A549 (cell line): ENCODE data around the gene KANK2. TPM values are rescaled to one million over a fixed set of nuclear protein-coding genes. Genes with fewer than 3 reads are reported as not detected.

Experiments used
- ATAC-seq, 2 experiments: fragments of 200-7000 bp in 1 of 2; fragments of >200 bp in 1 of 2; cut with Nextera tagmentation in 1 of 2; cut with Tn5 transposase in 1 of 2; 3 replicates each; pipeline versions ENCODE4 v1.8.0 to v1.9.1; 2018 to 2020; ENCODE audit warnings: mild to moderate bottlenecking in 1 of 2, moderate library complexity in 1 of 2
- CTCF ChIA-PET: fragments of 300-600 bp; sonication (Branson Sonifier 250); formaldehyde crosslinking; extraction: SDS; loops from one replicate; lab custom pipeline; 2021; ENCODE audit warnings: antibody characterized with exemption, inconsistent platforms; lab: Yijun Ruan, JAX
- POLR2A ChIA-PET: fragments of 350-600 bp; formaldehyde crosslinking; extraction: SDS; loops from one replicate; lab custom pipeline; 2021; ENCODE audit warnings: antibody characterized with exemption, inconsistent platforms; lab: Yijun Ruan, JAX
- DNase-seq, 2 experiments: peaks; one replicate each; pipeline versions ENCODE4 v3.0.0 to v3.0.0-alpha.2; 2011 to 2016; ENCODE audit warnings: low read depth in 1 of 2, low spot score in 1 of 2
- FAIRE-seq: peaks from 2 replicates; lab custom pipeline; 2011; peaks lifted over from hg19 to GRCh38; lab: Jason Lieb, UNC
- H3K27ac ChIP-seq, 2 experiments: fragments of >200 bp; sonication (Bioruptor Twin); formaldehyde crosslinking; 3 replicates each; pipeline ENCODE4 v1.5.1; 2016 to 2017
- H3K4me1 ChIP-seq: fragments of >200 bp; sonication (Bioruptor Twin); formaldehyde crosslinking; 3 replicates; pipeline ENCODE4 v1.6.1; 2016
- H3K4me2 ChIP-seq: fragments of >200 bp; sonication (Bioruptor Twin); formaldehyde crosslinking; 3 replicates; pipeline ENCODE4 v1.6.1; 2016
- H3K4me3 ChIP-seq: fragments of >200 bp; sonication (Bioruptor Twin); formaldehyde crosslinking; 3 replicates; pipeline ENCODE4 v1.5.1; 2016
- H3K9me3 ChIP-seq: fragments of >200 bp; sonication (Bioruptor Twin); formaldehyde crosslinking; 3 replicates; pipeline ENCODE4 v1.6.1; 2016
- BCL3 ChIP-seq: fragments of >200 bp; sonication (Bioruptor Twin); formaldehyde crosslinking; IDR thresholded peaks from 3 replicates; pipeline ENCODE4 v1.6.1; 2016
- CEBPB ChIP-seq, 2 experiments: fragments of >200 bp in 1 of 2; sonication (Bioruptor Twin) in 1 of 2; formaldehyde crosslinking in 1 of 2; IDR thresholded peaks; 2 replicates each; pipeline ENCODE4 v1.6.1; 2012 to 2016
- EHMT2 ChIP-seq: fragments of 200-600 bp; sonication (generic); IDR thresholded peaks from 2 replicates; pipeline ENCODE4 v1.6.1; 2016; ENCODE audit warnings: antibody characterized with exemption, low read depth, mild to moderate bottlenecking, moderate library complexity
- ELK1 ChIP-seq: fragments of 150-350 bp; IDR thresholded peaks from 2 replicates; pipeline ENCODE4 v1.6.1; 2014; ENCODE audit warnings: low read depth, mild to moderate bottlenecking, low read length
- EP300 ChIP-seq, 2 experiments: fragments of >200 bp; sonication (Bioruptor Twin); formaldehyde crosslinking; IDR thresholded peaks; 2 replicates in 1 of 2; 3 replicates in 1 of 2; pipeline ENCODE4 v1.6.1; 2016 to 2017
- FOSL2 ChIP-seq, 2 experiments: fragments of 450-650 bp in 1 of 2; fragments of >200 bp in 1 of 2; sonication (Bioruptor Twin) in 1 of 2; formaldehyde crosslinking; IDR thresholded peaks; 2 replicates each; pipeline versions ENCODE4 v1.5.0 to v1.6.1; 2016 to 2020; ENCODE audit warnings: mild to moderate bottlenecking in 1 of 2, moderate library complexity in 1 of 2
- FOXS1 ChIP-seq: fragments of 250-450 bp; sonication (Bioruptor Pico); IDR thresholded peaks from 2 replicates; pipeline ENCODE4 v1.5.0; 2020; ENCODE audit warnings: mild to moderate bottlenecking, moderate library complexity
- HEYL ChIP-seq: fragments of 250-450 bp; sonication (Bioruptor Pico); IDR thresholded peaks from 2 replicates; pipeline ENCODE4 v1.8.0; 2021; ENCODE audit warnings: mild to moderate bottlenecking, moderate library complexity
- HOXA7 ChIP-seq: fragments of 250-450 bp; sonication (Bioruptor Pico); IDR thresholded peaks from 2 replicates; pipeline ENCODE4 v1.5.0; 2020; ENCODE audit warnings: mild to moderate bottlenecking, moderate library complexity
- JUN ChIP-seq, 2 experiments: fragments of >200 bp; sonication (Bioruptor Twin); formaldehyde crosslinking; IDR thresholded peaks; 2 replicates in 1 of 2; 3 replicates in 1 of 2; pipeline ENCODE4 v1.6.1; 2016 to 2017
- KDM1A ChIP-seq: fragments of 200-600 bp; sonication (generic); IDR thresholded peaks from 2 replicates; pipeline ENCODE4 v1.6.1; 2016; ENCODE audit warnings: low read depth, mild to moderate bottlenecking
- MAFK ChIP-seq: fragments of 450-650 bp; IDR thresholded peaks from 2 replicates; pipeline ENCODE4 v1.6.1; 2014; ENCODE audit not compliant: partially characterized antibody
- MAZ ChIP-seq: fragments of 150-350 bp; IDR thresholded peaks from 2 replicates; pipeline ENCODE4 v1.6.1; 2014; ENCODE audit warnings: antibody characterized with exemption, low read depth, low read length, borderline replicate concordance
- NFE2L2 ChIP-seq: fragments of 150-350 bp; conservative IDR thresholded peaks from 2 replicates; pipeline ENCODE4 v1.6.1; 2014; ENCODE audit warnings: low read length
- PHF8 ChIP-seq: fragments of 200-600 bp; sonication (generic); IDR thresholded peaks from 2 replicates; pipeline ENCODE4 v1.6.1; 2016; ENCODE audit warnings: low read depth, mild to moderate bottlenecking, antibody characterized with exemption, moderate library complexity, borderline replicate concordance
- RARB ChIP-seq: fragments of 250-450 bp; sonication (Bioruptor Pico); IDR thresholded peaks from 2 replicates; pipeline ENCODE4 v1.8.0; 2021; ENCODE audit warnings: mild to moderate bottlenecking, moderate library complexity
- ZC3H11A ChIP-seq: fragments of 450-650 bp; IDR thresholded peaks from 2 replicates; pipeline ENCODE4 v1.6.1; 2014; ENCODE audit warnings: antibody characterized with exemption, mild to moderate bottlenecking
- WGBS: methylation state at CpG from one replicate; pipeline ENCODE4 v1.1.6; 2017; ENCODE audit errors: missing lambda C conversion rate; 5-methylcytosine and 5-hydroxymethylcytosine counted together
- polyA plus RNA-seq, 4 experiments: library from polyadenylated mRNA; depleted of rRNA in 3 of 4; stranded (reverse); fragments of >200 nt; fragmentation: RNase III in 1 of 4; extraction: RNeasy Plus Mini Kit Qiagen cat#74134 plus additional on column Dnase treatment in 1 of 4; gene quantifications; 2 replicates in 3 of 4; 3 replicates in 1 of 4; pipeline ENCODE4 v1.2.3, GENCODE V29; 2011 to 2017
- TF ChIP-seq, protein P1 (sequence below): fragments of 200-600 bp; sonication (generic); IDR thresholded peaks from 2 replicates; pipeline ENCODE4 v1.6.1; 2016; ENCODE audit warnings: antibody characterized with exemption, mild to moderate bottlenecking, moderate library complexity
- TF ChIP-seq, protein P2 (sequence below): IDR thresholded peaks from 2 replicates; pipeline ENCODE4 v1.6.1; 2012

Gene KANK2
- polyA plus RNA-seq, 2 of the 4 experiments (the other 2 are of a cell fraction): 20.5 to 68.0 TPM

DNA sequence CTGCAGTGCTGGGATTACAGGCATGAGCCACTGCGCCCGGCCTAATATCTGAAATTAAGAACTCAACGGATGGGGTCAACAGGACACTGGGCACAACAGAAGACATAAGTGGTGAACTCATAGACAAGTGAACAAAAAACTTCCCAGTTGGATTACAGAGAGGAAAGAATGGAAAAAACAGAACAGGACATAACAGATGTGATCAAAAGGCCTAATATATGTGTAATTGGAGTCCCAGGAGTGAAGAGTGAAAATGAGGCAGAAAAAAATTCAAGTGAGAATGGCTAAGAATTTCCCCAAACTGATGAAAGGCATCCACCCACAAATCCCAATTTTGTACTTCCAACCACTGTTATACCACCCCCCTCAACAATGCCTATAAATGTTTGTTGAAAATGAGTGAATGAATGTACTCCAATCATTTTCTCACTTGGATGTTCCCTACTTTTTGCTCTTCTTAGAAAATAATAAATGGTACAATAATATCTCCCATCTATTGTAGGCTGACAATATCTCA is 23.8 kb upstream of the KANK2 start:
- ChIA-PET CTCF (no interaction called here), POLR2A (no interaction called here)
- H3K4me1 ChIP-seq: no peaks in the 10 kb centered on the region
- TF ChIP-seq ELK1: no peak
- ATAC-seq (no peak), DNase-seq (no peak), FAIRE-seq (no peak)
- WGBS: 97% methylated on average over 3 of the region's 3 CpGs
- no peak overlapping the region for H3K4me2 ChIP-seq
- H3K4me3 ChIP-seq: no peak overlapping the region
- 0 out of 3 replicates have a peak, but pooled peaks cover 4% of the 10 kb centered on the region for H3K9me3 ChIP-seq
- H3K27ac ChIP-seq: no peak overlapping the region

GRCh38 chr19:11214387-11214786 is 17.0 kb upstream of the KANK2 start:
- no peak for DNase-seq
- no peak; a peak in 1 of 6 replicates for ATAC-seq
- no peaks in the 10 kb centered on the region for H3K9me3 ChIP-seq
- ChIA-PET POLR2A (no interaction called here), CTCF (no interaction called here)
- no peak overlapping the region for H3K4me2 ChIP-seq
- H3K4me1 ChIP-seq: no peaks in the 10 kb centered on the region
- WGBS: 79% methylated on average over 6 of the region's 6 CpGs
- TF ChIP-seq KDM1A: no peak
- TF ChIP-seq FOSL2 (IDR thresholded peaks at IDR 0.05): no peak
- no peak for TF ChIP-seq FOSL2 (CRISPR knock-in tag; IDR thresholded peaks at IDR 0.05)
- no peak for TF ChIP-seq HEYL
- TF ChIP-seq, protein P1, sequence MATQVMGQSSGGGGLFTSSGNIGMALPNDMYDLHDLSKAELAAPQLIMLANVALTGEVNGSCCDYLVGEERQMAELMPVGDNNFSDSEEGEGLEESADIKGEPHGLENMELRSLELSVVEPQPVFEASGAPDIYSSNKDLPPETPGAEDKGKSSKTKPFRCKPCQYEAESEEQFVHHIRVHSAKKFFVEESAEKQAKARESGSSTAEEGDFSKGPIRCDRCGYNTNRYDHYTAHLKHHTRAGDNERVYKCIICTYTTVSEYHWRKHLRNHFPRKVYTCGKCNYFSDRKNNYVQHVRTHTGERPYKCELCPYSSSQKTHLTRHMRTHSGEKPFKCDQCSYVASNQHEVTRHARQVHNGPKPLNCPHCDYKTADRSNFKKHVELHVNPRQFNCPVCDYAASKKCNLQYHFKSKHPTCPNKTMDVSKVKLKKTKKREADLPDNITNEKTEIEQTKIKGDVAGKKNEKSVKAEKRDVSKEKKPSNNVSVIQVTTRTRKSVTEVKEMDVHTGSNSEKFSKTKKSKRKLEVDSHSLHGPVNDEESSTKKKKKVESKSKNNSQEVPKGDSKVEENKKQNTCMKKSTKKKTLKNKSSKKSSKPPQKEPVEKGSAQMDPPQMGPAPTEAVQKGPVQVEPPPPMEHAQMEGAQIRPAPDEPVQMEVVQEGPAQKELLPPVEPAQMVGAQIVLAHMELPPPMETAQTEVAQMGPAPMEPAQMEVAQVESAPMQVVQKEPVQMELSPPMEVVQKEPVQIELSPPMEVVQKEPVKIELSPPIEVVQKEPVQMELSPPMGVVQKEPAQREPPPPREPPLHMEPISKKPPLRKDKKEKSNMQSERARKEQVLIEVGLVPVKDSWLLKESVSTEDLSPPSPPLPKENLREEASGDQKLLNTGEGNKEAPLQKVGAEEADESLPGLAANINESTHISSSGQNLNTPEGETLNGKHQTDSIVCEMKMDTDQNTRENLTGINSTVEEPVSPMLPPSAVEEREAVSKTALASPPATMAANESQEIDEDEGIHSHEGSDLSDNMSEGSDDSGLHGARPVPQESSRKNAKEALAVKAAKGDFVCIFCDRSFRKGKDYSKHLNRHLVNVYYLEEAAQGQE: no peak
- TF ChIP-seq NFE2L2: no peak
- TF ChIP-seq BCL3: no peak
- no peak for TF ChIP-seq MAZ
- TF ChIP-seq PHF8: no peak
- TF ChIP-seq RARB (CRISPR knock-in tag): no peak
- no peak for TF ChIP-seq JUN (IDR thresholded peaks at IDR 0.05)
- TF ChIP-seq MAFK: no peak
- TF ChIP-seq HOXA7: no peak
- TF ChIP-seq EHMT2: no peak
- TF ChIP-seq, protein P2, sequence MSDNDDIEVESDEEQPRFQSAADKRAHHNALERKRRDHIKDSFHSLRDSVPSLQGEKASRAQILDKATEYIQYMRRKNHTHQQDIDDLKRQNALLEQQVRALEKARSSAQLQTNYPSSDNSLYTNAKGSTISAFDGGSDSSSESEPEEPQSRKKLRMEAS: no peak
- no peak for TF ChIP-seq EP300 (IDR thresholded peaks at IDR 0.05)
- no peak for TF ChIP-seq FOXS1 (CRISPR knock-in tag)
- H3K4me3 ChIP-seq: no peak overlapping the region
- H3K27ac ChIP-seq: no peak overlapping the region
- FAIRE-seq: no peak

GRCh38 chr19:11210656-11210928 is 13.2 kb upstream of the KANK2 start:
- no peak overlapping the region for H3K4me3 ChIP-seq
- H3K4me1 ChIP-seq: no peaks in the 10 kb centered on the region
- DNase-seq: no peak
- 44% methylated on average over 1 of the region's 1 CpG for WGBS
- ChIA-PET CTCF (no interaction called here), POLR2A (no interaction called here)
- no peak for FAIRE-seq
- ATAC-seq: no peak
- TF ChIP-seq CEBPB (IDR thresholded peaks at IDR 0.05): no peak
- TF ChIP-seq ZC3H11A: no peak
- TF ChIP-seq EP300 (IDR thresholded peaks at IDR 0.05): no peak
- TF ChIP-seq, all 56 proteins: peak for 0
- H3K4me2 ChIP-seq: no peak overlapping the region
- no peaks in the 10 kb centered on the region for H3K9me3 ChIP-seq
- H3K27ac ChIP-seq: no peak overlapping the region
